ENCODE data around the gene MCU.

DNA sequence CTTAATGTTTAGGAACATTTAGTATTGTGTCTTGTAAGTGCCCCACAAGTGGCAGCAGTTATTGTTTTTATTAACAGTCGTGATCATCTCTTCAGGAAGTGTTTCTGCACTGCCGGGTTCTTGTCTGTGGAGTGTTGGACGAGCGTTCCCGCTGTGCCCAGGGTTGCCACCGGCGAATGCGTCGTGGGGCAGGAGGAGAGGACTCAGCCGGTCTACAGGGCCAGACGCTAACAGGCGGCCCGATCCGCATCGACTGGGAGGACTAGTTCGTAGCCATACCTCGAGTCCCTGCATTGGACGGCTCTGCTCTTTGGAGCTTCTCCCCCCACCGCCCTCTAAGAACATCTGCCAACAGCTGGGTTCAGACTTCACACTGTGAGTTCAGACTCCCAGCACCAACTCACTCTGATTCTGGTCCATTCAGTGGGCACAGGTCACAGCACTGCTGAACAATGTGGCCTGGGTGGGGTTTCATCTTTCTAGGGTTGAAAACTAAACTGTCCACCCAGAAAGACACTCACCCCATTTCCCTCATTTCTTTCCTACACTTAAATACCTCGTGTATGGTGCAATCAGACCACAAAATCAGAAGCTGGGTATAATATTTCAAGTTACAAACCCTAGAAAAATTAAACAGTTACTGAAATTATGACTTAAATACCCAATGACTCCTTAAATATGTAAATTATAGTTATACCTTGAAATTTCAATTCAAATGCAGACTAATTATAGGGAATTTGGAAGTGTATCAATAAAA, 240.5 kb downstream of the MCU start:
- no peak for TF ChIP-seq NFRKB (IDR thresholded peaks at IDR 0.05)
- TF ChIP-seq FOXM1 (IDR thresholded peaks at IDR 0.05; ENCODE audit: borderline replicate concordance): no peak
- TF ChIP-seq, protein P1, sequence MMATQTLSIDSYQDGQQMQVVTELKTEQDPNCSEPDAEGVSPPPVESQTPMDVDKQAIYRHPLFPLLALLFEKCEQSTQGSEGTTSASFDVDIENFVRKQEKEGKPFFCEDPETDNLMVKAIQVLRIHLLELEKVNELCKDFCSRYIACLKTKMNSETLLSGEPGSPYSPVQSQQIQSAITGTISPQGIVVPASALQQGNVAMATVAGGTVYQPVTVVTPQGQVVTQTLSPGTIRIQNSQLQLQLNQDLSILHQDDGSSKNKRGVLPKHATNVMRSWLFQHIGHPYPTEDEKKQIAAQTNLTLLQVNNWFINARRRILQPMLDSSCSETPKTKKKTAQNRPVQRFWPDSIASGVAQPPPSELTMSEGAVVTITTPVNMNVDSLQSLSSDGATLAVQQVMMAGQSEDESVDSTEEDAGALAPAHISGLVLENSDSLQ (IDR thresholded peaks at IDR 0.05): no peak
- TF ChIP-seq BHLHE40 (IDR thresholded peaks at IDR 0.05; ENCODE audit: borderline replicate concordance): no peak
- TF ChIP-seq SUZ12 (IDR thresholded peaks at IDR 0.05): no peak
- TF ChIP-seq LEF1 (IDR thresholded peaks at IDR 0.05; ENCODE audit: borderline replicate concordance): no peak
- no peak for TF ChIP-seq ELF4 (IDR thresholded peaks at IDR 0.05)
- no peak for TF ChIP-seq ZNF384 (IDR thresholded peaks at IDR 0.05)
- no peak for TF ChIP-seq FOXA1 (IDR thresholded peaks at IDR 0.05)
- TF ChIP-seq SP1 (IDR thresholded peaks at IDR 0.05): no peak
- no peak for TF ChIP-seq ARNT (IDR thresholded peaks at IDR 0.05)

Measured in HEK293T (cell line).